ENCODE data around the gene SVOP.

- TF ChIP-seq CTCF (IDR thresholded peaks at IDR 0.05) (no peak), POLR2A (IDR thresholded peaks at IDR 0.05) (no peak)
These were observed 43.5 kb downstream of the SVOP start for GRCh38 chr12:108977360-108977759.

Data from lower leg skin (tissue), 3 donors.